Loucy (cell line): ENCODE results near the gene SMAD3.
"Not testable (repeated sequence)": the region's sequence is repeated elsewhere in the genome, so short reads cannot be mapped to it uniquely, and the experiment has no call there.

Source experiments
- H2AFZ ChIP-seq: fragments of 200-600 bp; sonication (generic); 2 replicates; pipeline ENCODE4 v1.6.0; 2016; ENCODE audit warnings: antibody characterized with exemption, mild to moderate bottlenecking, low read length, moderate library complexity
- H3F3A ChIP-seq: fragments of 200-600 bp; 2 replicates; pipeline ENCODE4 v1.6.0; 2016; ENCODE audit warnings: antibody characterized with exemption, low read depth, mild to moderate bottlenecking
- H3K27me3 ChIP-seq: fragments of 200-600 bp; sonication (generic); 2 replicates; pipeline ENCODE4 v1.6.1; 2014; ENCODE audit warnings: low read length, mild to moderate bottlenecking; ENCODE audit not compliant: insufficient read depth, poor library complexity, severe bottlenecking
- H3K36me3 ChIP-seq: fragments of 200-600 bp; sonication (generic); 2 replicates; pipeline ENCODE4 v1.6.1; 2016; ENCODE audit warnings: low read length; ENCODE audit not compliant: insufficient read depth
- H3K4me1 ChIP-seq: fragments of 200-600 bp; sonication (generic); 2 replicates; pipeline ENCODE4 v1.5.1; 2014; ENCODE audit warnings: low read length, mild to moderate bottlenecking; ENCODE audit not compliant: insufficient read depth, poor library complexity, severe bottlenecking
- H3K4me2 ChIP-seq: fragments of 200-600 bp; sonication (generic); 2 replicates; pipeline ENCODE4 v1.6.0; 2014; ENCODE audit warnings: antibody characterized with exemption, low read length, low read depth, mild to moderate bottlenecking; ENCODE audit not compliant: poor library complexity, severe bottlenecking
- H3K4me3 ChIP-seq: fragments of 200-600 bp; sonication (generic); 2 replicates; pipeline ENCODE4 v1.5.1; 2014; ENCODE audit warnings: low read length, mild to moderate bottlenecking, mixed read lengths; ENCODE audit not compliant: poor library complexity, severe bottlenecking
- H3K79me2 ChIP-seq: fragments of 200-600 bp; sonication (generic); 2 replicates; pipeline ENCODE4 v1.6.1; 2014; ENCODE audit warnings: low read length; ENCODE audit not compliant: insufficient read depth
- H3K9ac ChIP-seq: fragments of 200-600 bp; sonication (generic); 2 replicates; pipeline ENCODE4 v1.6.0; 2014; ENCODE audit warnings: mild to moderate bottlenecking, low read depth, low read length, moderate library complexity; ENCODE audit not compliant: poor library complexity, severe bottlenecking
- H3K9me2 ChIP-seq: fragments of 200-600 bp; sonication (generic); replicated peaks from 2 replicates; pipeline ENCODE4 v1.6.1; 2016; ENCODE audit warnings: low read depth, low read length, mixed read lengths
- H3K9me3 ChIP-seq: fragments of 200-600 bp; sonication (generic); 2 replicates; pipeline ENCODE4 v1.6.1; 2014; ENCODE audit warnings: mild to moderate bottlenecking, antibody characterized with exemption, low read length, low read depth; ENCODE audit not compliant: insufficient read depth
- H4K20me1 ChIP-seq: fragments of 200-600 bp; sonication (generic); 2 replicates; pipeline ENCODE4 v1.6.0; 2014; ENCODE audit warnings: antibody characterized with exemption, low read length, mild to moderate bottlenecking; ENCODE audit not compliant: insufficient read depth, poor library complexity, severe bottlenecking
- CTCF ChIP-seq: fragments of 200-600 bp; sonication (generic); conservative IDR thresholded peaks from 2 replicates; pipeline ENCODE4 v1.5.1; 2014; ENCODE audit warnings: mild to moderate bottlenecking, antibody characterized with exemption, low read length
- EZH2phosphoT487 ChIP-seq: fragments of 200-600 bp; IDR thresholded peaks from 2 replicates; pipeline ENCODE4 v1.6.1; 2018; ENCODE audit warnings: antibody characterized with exemption, mild to moderate bottlenecking, moderate library complexity, borderline replicate concordance

The SMAD3 gene

GRCh38 chr15:67018441-67018840 lies 47.0 kb upstream of the SMAD3 start:
- Histone ChIP-seq H4K20me1 (no peaks in the 10 kb centered on the region), H3K4me1 (no peaks in the 10 kb centered on the region), H3K36me3 (no peaks in the 10 kb centered on the region), H3K4me3 (no peak overlapping the region), H3K9me3 (no peaks in the 10 kb centered on the region), H3K4me2 (no peak overlapping the region), H3K9me2 (no peaks in the 10 kb centered on the region), H3K9ac (no peak overlapping the region), H3K27me3 (no peaks in the 10 kb centered on the region), H3F3A (no peaks in the 10 kb centered on the region), H3K79me2 (no peaks in the 10 kb centered on the region), H2AFZ (no peak overlapping the region)
- no peak for TF ChIP-seq CTCF
- TF ChIP-seq EZH2phosphoT487 = no peak

- TF ChIP-seq CTCF = no peak
- TF ChIP-seq EZH2phosphoT487 = no peak
- no peaks in the 10 kb centered on the region for H3K9me2 ChIP-seq
- H3K4me2 ChIP-seq = no peak overlapping the region
- no peak overlapping the region for H3K9ac ChIP-seq
- H4K20me1 ChIP-seq = no peaks in the 10 kb centered on the region
- H3K4me3 ChIP-seq = no peak overlapping the region
- no peaks in the 10 kb centered on the region for H3K27me3 ChIP-seq
- no peaks in the 10 kb centered on the region for H3K79me2 ChIP-seq
- H2AFZ ChIP-seq = no peak overlapping the region
- H3K9me3 ChIP-seq = no peaks in the 10 kb centered on the region
- no peaks in the 10 kb centered on the region for H3K4me1 ChIP-seq
- no peaks in the 10 kb centered on the region for H3F3A ChIP-seq
- H3K36me3 ChIP-seq = no peaks in the 10 kb centered on the region
Observed at GRCh38 chr15:67019069-67019468, 46.3 kb upstream of the SMAD3 start.

- Histone ChIP-seq H3K79me2 (no peaks in the 10 kb centered on the region), H3K4me2 (no peak overlapping the region), H3K4me3 (no peak overlapping the region), H3K9me3 (no peaks in the 10 kb centered on the region), H4K20me1 (no peaks in the 10 kb centered on the region), H2AFZ (no peak overlapping the region), H3K4me1 (no peaks in the 10 kb centered on the region), H3K27me3 (no peaks in the 10 kb centered on the region), H3F3A (no peaks in the 10 kb centered on the region), H3K36me3 (no peaks in the 10 kb centered on the region), H3K9ac (no peak overlapping the region), H3K9me2 (no peaks in the 10 kb centered on the region)
- TF ChIP-seq EZH2phosphoT487 (no peak), CTCF (no peak)
Observed at GRCh38 chr15:67019884-67020520, 45.4 kb upstream of the SMAD3 start.

DNA sequence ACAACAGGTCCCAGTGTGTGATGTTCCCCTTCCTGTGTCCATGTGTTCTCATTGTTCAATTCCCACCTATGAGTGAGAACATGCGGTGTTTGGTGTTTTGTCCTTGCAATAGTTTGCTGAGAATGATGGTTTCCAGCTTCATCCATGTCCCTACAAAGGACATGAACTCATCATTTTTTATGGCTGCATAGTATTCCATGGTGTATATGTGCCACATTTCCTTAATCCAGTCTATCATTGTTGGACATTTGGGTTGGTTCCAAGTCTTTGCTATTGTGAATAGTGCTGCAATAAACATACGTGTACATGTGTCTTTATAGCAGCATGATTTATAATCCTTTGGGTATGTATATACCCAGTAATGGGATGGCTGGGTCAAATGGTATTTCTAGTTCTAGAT lies 44.7 kb upstream of the SMAD3 start:
- H3K9me2 ChIP-seq, H3K79me2 ChIP-seq, H3K4me1 ChIP-seq, H3K9ac ChIP-seq, H3K27me3 ChIP-seq, H3K9me3 ChIP-seq, H4K20me1 ChIP-seq, H3F3A ChIP-seq, H3K36me3 ChIP-seq, H2AFZ ChIP-seq, H3K4me3 ChIP-seq, H3K4me2 ChIP-seq: not testable (repeated sequence)
